Brain microvascular endothelial cell (primary cell): ENCODE data around the gene KIRREL1.

Experiments used
- DNase-seq: peaks from one replicate; pipeline ENCODE4 v3.0.0-alpha.2; 2020
- H3K27ac ChIP-seq: fragments of 250-450 bp; sonication (Bioruptor Pico); 2 replicates; pipeline ENCODE4 v1.5.1; 2020; ENCODE audit warnings: mild to moderate bottlenecking, moderate library complexity
- H3K27me3 ChIP-seq: fragments of 250-450 bp; sonication (Bioruptor Pico); replicated peaks from 2 replicates; pipeline ENCODE4 v1.5.1; 2020; ENCODE audit warnings: mild to moderate bottlenecking
- H3K36me3 ChIP-seq: fragments of 250-450 bp; sonication (Bioruptor Pico); replicated peaks from 2 replicates; pipeline ENCODE4 v1.5.1; 2020; ENCODE audit warnings: mild to moderate bottlenecking
- H3K4me3 ChIP-seq: 2 replicates; pipeline ENCODE4 v1.5.1; 2011; ENCODE audit warnings: low read depth, mild to moderate bottlenecking, control low read depth, low read length, moderate library complexity
- in situ Hi-C: cut with HindIII; loops from 2 replicates; pipeline ENCODE4 v1.10.0; 2017; ENCODE audit warnings: low sequenced_read_pairs, low pct_ligation_motif_present
- TF ChIP-seq, protein P1 (sequence below): IDR thresholded peaks from 2 replicates; pipeline ENCODE4 v1.5.1; 2011; ENCODE audit warnings: low read depth, mild to moderate bottlenecking, moderate library complexity, low read length, control low read depth, inconsistent platforms; ENCODE audit errors: missing control alignments

The KIRREL1 gene

DNA sequence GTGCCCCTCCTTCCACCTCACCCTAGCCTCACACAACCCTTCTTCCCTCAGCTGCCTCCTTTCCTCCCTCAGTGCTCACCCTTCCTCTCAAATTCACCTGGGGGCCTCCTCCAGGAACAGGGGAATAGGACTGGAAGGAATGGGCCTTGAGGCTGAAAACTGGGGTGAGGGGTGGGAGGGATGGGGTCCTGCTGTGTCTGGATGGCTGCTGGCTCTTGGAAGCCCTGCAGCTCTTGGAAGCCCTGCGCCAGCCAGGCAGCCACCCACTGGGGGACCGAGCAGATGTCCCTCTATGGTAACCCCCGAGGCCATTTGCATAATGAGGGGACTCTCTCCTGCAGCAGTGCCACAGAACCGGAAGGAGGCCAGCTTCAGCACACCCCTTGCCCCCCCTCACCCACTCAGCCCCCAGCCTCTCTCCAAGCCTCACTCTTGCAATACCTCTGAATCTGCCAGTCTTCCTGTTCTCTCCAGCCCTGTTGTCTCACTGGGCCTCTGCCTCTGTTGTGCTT lies 85.2 kb downstream of the KIRREL1 start:
- Histone ChIP-seq H3K4me3 (no peak overlapping the region), H3K36me3 (peaks cover 37% of the 10 kb centered on the region), H3K27ac (no peak overlapping the region), H3K27me3 (no peaks in the 10 kb centered on the region)
- in situ Hi-C loops, result no loop called here
- TF ChIP-seq, protein P1, sequence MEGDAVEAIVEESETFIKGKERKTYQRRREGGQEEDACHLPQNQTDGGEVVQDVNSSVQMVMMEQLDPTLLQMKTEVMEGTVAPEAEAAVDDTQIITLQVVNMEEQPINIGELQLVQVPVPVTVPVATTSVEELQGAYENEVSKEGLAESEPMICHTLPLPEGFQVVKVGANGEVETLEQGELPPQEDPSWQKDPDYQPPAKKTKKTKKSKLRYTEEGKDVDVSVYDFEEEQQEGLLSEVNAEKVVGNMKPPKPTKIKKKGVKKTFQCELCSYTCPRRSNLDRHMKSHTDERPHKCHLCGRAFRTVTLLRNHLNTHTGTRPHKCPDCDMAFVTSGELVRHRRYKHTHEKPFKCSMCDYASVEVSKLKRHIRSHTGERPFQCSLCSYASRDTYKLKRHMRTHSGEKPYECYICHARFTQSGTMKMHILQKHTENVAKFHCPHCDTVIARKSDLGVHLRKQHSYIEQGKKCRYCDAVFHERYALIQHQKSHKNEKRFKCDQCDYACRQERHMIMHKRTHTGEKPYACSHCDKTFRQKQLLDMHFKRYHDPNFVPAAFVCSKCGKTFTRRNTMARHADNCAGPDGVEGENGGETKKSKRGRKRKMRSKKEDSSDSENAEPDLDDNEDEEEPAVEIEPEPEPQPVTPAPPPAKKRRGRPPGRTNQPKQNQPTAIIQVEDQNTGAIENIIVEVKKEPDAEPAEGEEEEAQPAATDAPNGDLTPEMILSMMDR, result no peak
- no peak for DNase-seq

DNA sequence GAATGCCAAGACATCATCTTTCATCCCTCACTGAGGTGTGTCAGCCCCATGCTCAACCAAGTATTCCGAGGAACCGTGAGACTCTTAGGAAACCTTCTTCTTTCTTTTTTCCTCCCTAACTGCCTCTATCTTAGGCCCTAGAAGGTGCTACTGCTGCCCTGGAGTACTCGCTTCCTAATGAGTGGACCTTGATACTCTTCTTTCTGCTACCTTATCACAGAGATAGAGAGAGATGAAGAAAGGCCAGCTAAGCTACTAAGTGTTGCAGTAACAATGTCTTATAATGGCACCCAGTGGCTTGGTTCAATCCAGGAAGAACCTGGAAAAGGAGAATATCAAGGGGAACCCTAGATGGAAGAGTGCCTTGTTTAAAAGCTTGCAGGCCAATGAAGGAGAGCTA lies 86.6 kb downstream of the KIRREL1 start:
- Histone ChIP-seq H3K27me3 (no peaks in the 10 kb centered on the region), H3K4me3 (no peak overlapping the region), H3K36me3 (peaks cover 42% of the 10 kb centered on the region), H3K27ac (no peak overlapping the region)
- no peak for DNase-seq
- TF ChIP-seq, protein P1, result no peak
- in situ Hi-C loops, result no loop called here

DNA sequence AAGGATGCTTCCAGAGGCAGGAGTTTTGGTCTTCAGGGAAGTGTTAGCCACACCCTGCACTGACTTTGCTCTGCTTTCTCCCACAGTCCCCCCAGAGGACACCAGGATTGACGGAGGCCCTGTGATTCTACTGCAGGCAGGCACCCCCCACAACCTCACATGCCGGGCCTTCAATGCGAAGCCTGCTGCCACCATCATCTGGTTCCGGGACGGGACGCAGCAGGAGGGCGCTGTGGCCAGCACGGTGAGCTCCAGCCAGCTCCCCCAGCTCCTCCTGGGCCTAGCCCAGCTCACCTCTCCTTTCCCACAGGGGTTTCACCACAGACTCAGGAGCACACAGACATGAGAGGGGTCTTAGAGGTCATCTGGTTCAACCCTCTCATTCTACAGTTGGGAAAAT lies 90.9 kb downstream of the KIRREL1 start:
- Histone ChIP-seq H3K27ac (no peak overlapping the region), H3K27me3 (no peaks in the 10 kb centered on the region), H3K4me3 (no peak overlapping the region), H3K36me3 (peaks cover 55% of the 10 kb centered on the region)
- in situ Hi-C loops, result no loop called here
- TF ChIP-seq, protein P1, result no peak
- DNase-seq, result no peak

DNA sequence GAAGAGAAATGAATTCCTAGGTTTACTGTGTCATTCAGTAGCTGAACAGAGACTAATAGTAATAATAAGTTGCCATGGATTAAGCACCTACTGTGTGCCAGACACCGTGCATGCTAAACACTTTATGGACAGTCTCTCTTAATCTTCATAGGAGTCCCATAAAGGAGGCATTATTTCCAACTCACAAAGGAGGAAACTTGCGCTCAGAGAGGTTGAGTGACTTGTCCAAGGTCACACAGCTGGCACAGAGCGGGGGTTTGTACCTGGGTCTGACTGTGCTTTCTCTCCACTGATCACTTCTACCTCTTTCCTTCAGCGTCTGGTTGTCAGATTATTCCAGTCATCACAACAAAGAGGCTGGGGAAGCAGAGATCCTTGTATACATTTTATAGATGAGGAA lies 91.3 kb downstream of the KIRREL1 start:
- Histone ChIP-seq H3K4me3 (no peak overlapping the region), H3K27ac (no peak overlapping the region), H3K27me3 (no peaks in the 10 kb centered on the region), H3K36me3 (peaks cover 56% of the 10 kb centered on the region)
- in situ Hi-C loops, result no loop called here
- DNase-seq, result no peak
- TF ChIP-seq, protein P1, result no peak

DNA sequence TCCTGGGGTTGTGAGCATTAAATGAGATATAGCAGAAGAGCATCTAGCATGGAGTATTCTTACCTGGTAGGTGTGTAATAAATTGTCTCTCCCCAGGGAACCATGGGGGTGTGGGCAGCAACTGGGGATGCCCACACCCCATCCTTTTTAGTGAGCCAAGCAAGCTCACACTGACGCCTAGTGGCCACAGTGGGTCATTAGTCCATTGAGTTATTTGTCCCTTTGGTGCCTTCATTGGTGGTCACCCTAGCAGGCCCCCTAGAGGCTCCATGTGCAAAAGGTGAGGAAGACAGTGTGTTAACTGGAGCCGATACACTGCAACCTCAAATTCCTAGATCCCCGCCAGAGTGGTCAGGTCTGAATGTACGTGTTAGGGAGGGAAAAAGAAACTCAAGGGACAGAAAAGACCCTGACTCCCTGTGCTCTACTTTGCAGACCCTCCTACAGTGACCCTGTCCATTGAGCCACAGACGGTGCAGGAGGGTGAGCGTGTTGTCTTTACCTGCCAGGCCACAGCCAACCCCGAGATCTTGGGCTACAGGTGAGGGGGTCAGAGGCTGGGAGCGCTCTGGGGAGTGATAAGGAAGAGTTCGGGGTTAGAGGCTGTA lies 94.0 kb downstream of the KIRREL1 start:
- Histone ChIP-seq H3K36me3 (peaks cover 68% of the 10 kb centered on the region), H3K27ac (no peak overlapping the region), H3K4me3 (no peak overlapping the region), H3K27me3 (no peaks in the 10 kb centered on the region)
- in situ Hi-C loops, result no loop called here
- DNase-seq, result peak; percentile 81
- TF ChIP-seq, protein P1, result peak; percentile 93

DNA sequence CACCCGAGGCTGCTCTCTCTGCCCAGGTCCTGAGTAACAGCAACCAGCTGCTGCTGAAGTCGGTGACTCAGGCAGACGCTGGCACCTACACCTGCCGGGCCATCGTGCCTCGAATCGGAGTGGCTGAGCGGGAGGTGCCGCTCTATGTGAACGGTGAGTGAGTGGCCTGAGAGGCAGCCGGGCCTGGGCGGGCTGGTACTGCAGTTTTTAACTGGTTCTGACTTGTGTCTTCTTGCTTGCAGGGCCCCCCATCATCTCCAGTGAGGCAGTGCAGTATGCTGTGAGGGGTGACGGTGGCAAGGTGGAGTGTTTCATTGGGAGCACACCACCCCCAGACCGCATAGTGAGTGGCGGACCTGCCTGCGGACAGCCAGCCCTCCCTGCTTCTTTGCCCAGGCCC lies 96.0 kb downstream of the KIRREL1 start:
- no peak for DNase-seq
- Histone ChIP-seq H3K36me3 (peaks cover 82% of the 10 kb centered on the region), H3K27ac (no peak overlapping the region), H3K27me3 (no peaks in the 10 kb centered on the region), H3K4me3 (no peak overlapping the region)
- in situ Hi-C loops, result no loop called here
- TF ChIP-seq, protein P1, result no peak
